ENCODE measurements around the gene LHX6.

GRCh38 chr9:122202111-122202510, 26.6 kb downstream of the LHX6 start:
- TF ChIP-seq, protein P1, sequence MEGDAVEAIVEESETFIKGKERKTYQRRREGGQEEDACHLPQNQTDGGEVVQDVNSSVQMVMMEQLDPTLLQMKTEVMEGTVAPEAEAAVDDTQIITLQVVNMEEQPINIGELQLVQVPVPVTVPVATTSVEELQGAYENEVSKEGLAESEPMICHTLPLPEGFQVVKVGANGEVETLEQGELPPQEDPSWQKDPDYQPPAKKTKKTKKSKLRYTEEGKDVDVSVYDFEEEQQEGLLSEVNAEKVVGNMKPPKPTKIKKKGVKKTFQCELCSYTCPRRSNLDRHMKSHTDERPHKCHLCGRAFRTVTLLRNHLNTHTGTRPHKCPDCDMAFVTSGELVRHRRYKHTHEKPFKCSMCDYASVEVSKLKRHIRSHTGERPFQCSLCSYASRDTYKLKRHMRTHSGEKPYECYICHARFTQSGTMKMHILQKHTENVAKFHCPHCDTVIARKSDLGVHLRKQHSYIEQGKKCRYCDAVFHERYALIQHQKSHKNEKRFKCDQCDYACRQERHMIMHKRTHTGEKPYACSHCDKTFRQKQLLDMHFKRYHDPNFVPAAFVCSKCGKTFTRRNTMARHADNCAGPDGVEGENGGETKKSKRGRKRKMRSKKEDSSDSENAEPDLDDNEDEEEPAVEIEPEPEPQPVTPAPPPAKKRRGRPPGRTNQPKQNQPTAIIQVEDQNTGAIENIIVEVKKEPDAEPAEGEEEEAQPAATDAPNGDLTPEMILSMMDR (conservative IDR thresholded peaks at IDR 0.05 in 1 of 2, IDR thresholded peaks at IDR 0.05 in 1 of 2; ENCODE audit: extremely low read depth in 1 of 2, insufficient read depth in 1 of 2, low read depth in 1 of 2, low read length in 2 of 2): no peak
- TF ChIP-seq EZH2 (IDR thresholded peaks at IDR 0.05; ENCODE audit: borderline replicate concordance, low read length): no peak
